HG03439 (cell line): ENCODE measurements around the gene SERTAD1.
A peak's percentile ranks its signal among the peaks of the same experiment; 100 is the strongest.
"Not testable (repeated sequence)": the region's sequence is repeated elsewhere in the genome, so short reads cannot be mapped to it uniquely, and the experiment has no call there.

Experiments used
- ATAC-seq: cut with Tn5 transposase; IDR thresholded peaks from one replicate; pipeline ENCODE4 v1.9.1; 2021; ENCODE audit warnings: mild to moderate bottlenecking, moderate library complexity; ENCODE audit not compliant: unreplicated experiment

The SERTAD1 gene

GRCh38 chr19:40425450-40426287 lies at the start of gene SERTAD1:
TSS of gene SERTAD1 (minus strand) at chr19:40425992. CDS start at chr19:40423546, 2,446 bp downstream.
- ATAC-seq, result peak; percentile 82

- no peak for ATAC-seq
These were observed 48.9 kb upstream of the SERTAD1 start for GRCh38 chr19:40474737-40475136.

GRCh38 chr19:40472516-40472915 lies 46.7 kb upstream of the SERTAD1 start:
- ATAC-seq, result no peak

- ATAC-seq, result no peak
These were observed 45.3 kb upstream of the SERTAD1 start for GRCh38 chr19:40471111-40471510.

GRCh38 chr19:40469011-40469410 lies 43.2 kb upstream of the SERTAD1 start:
- ATAC-seq, result no peak

- no peak for ATAC-seq
These were observed 41.4 kb upstream of the SERTAD1 start, which contains the start of gene SPTBN4 for GRCh38 chr19:40466985-40467734. TSS of gene SPTBN4 (plus strand) at chr19:40467001. CDS start at chr19:40472622, 5,621 bp downstream.

GRCh38 chr19:40466219-40466984 lies 40.6 kb upstream of the SERTAD1 start:
- ATAC-seq, result peak; percentile 26

- peak; percentile 82 for ATAC-seq
These were observed 39.9 kb upstream of the SERTAD1 start, which contains the start of gene BLVRB for GRCh38 chr19:40465557-40466218. TSS of gene BLVRB (minus strand) at chr19:40465745. CDS start at chr19:40465688, 57 bp downstream.

- no peak for ATAC-seq
These were observed 39.3 kb upstream of the SERTAD1 start for GRCh38 chr19:40465025-40465556.

- ATAC-seq, result no peak
These were observed 38.5 kb upstream of the SERTAD1 start for GRCh38 chr19:40464059-40465024.

- ATAC-seq, result not testable (repeated sequence)
These were observed 37.8 kb upstream of the SERTAD1 start for GRCh38 chr19:40463587-40464037.

- no peak for ATAC-seq
These were observed 36.0 kb upstream of the SERTAD1 start for GRCh38 chr19:40461669-40462221.

GRCh38 chr19:40460185-40460584 lies 34.4 kb upstream of the SERTAD1 start:
- no peak for ATAC-seq

GRCh38 chr19:40458597-40458974 lies 32.8 kb upstream of the SERTAD1 start:
- ATAC-seq, result no peak

GRCh38 chr19:40457953-40458596 lies 32.3 kb upstream of the SERTAD1 start:
- ATAC-seq, result no peak

GRCh38 chr19:40457048-40457447 lies 31.3 kb upstream of the SERTAD1 start:
- no peak for ATAC-seq

GRCh38 chr19:40453943-40454342 lies 28.2 kb upstream of the SERTAD1 start:
- ATAC-seq, result not testable (repeated sequence)

GRCh38 chr19:40453151-40453735 lies 27.5 kb upstream of the SERTAD1 start:
- no peak for ATAC-seq
